H1 (cell line): ENCODE measurements around the gene SLC28A1. TPM values are rescaled to one million over a fixed set of nuclear protein-coding genes. Genes with fewer than 3 reads are reported as not detected.

Source experiments
- CTCF ChIA-PET: fragments of 300-600 bp; sonication (Branson Sonifier 250); formaldehyde crosslinking; loops from one replicate; lab custom pipeline; 2021; ENCODE audit not compliant: partially characterized antibody; lab: Charles Lee
- POLR2A ChIA-PET: fragments of 300-600 bp; sonication (Branson Sonifier 250); formaldehyde crosslinking; loops from one replicate; lab custom pipeline; 2021; ENCODE audit warnings: inconsistent platforms; ENCODE audit not compliant: partially characterized antibody; lab: Charles Lee
- DNase-seq, 2 experiments: peaks; one replicate each; pipeline versions ENCODE4 v3.0.0 to v3.0.0-alpha.2; 2010 to 2022; ENCODE audit warnings: low spot score in 2 of 2, low read depth in 1 of 2, mixed read lengths in 1 of 2
- FAIRE-seq: peaks from 2 replicates; lab custom pipeline; 2011; peaks lifted over from hg19 to GRCh38; lab: Jason Lieb, UNC
- H2AFZ ChIP-seq: 2 replicates; pipeline ENCODE4 v1.8.1; 2012; ENCODE audit warnings: low read length, inconsistent platforms
- H2AK5ac ChIP-seq: 2 replicates; pipeline ENCODE4 v1.6.1; 2013; ENCODE audit warnings: low read depth, low read length
- H2BK120ac ChIP-seq: replicated peaks from 2 replicates; pipeline ENCODE3; 2013; ENCODE audit warnings: low read depth, low read length, inconsistent platforms
- H2BK12ac ChIP-seq: 2 replicates; pipeline ENCODE4 v1.6.1; 2013; ENCODE audit warnings: low read depth, low read length
- H2BK15ac ChIP-seq: 2 replicates; pipeline ENCODE4 v1.6.1; 2013; ENCODE audit warnings: low read length
- H2BK20ac ChIP-seq: 2 replicates; pipeline ENCODE4 v1.6.1; 2013; ENCODE audit warnings: low read length
- H2BK5ac ChIP-seq: 2 replicates; pipeline ENCODE4 v1.6.1; 2013; ENCODE audit warnings: low read depth, low read length
- H3K14ac ChIP-seq: 2 replicates; pipeline ENCODE4 v1.6.1; 2013; ENCODE audit warnings: inconsistent platforms; ENCODE audit not compliant: insufficient read length
- H3K18ac ChIP-seq: 2 replicates; pipeline ENCODE4 v1.6.1; 2013; ENCODE audit warnings: low read length; ENCODE audit errors: extremely low read depth
- H3K23ac ChIP-seq: 2 replicates; pipeline ENCODE4 v1.6.1; 2013; ENCODE audit warnings: inconsistent platforms; ENCODE audit not compliant: insufficient read length
- H3K23me2 ChIP-seq: 2 replicates; pipeline ENCODE4 v1.6.1; 2013; ENCODE audit warnings: low read depth, low read length
- H3K27ac ChIP-seq: 2 replicates; pipeline ENCODE4 v1.6.1; 2011; ENCODE audit warnings: low read depth, low read length, inconsistent platforms
- H3K27me3 ChIP-seq, 4 experiments: replicated peaks in 1 of 4; 1 replicate in 1 of 4; 2 replicates in 3 of 4; pipeline versions ENCODE4 v1.6.1 to v1.8.1; 2011 to 2013; ENCODE audit warnings: low read length in 3 of 4, mild to moderate bottlenecking in 3 of 4, inconsistent platforms in 2 of 4, mixed read lengths in 2 of 4, moderate library complexity in 1 of 4; ENCODE audit not compliant: control insufficient read depth in 3 of 4, insufficient read depth in 3 of 4; ENCODE audit errors: extremely low read depth in 1 of 4
- H3K36me3 ChIP-seq, 4 experiments: 2 replicates each; pipeline versions ENCODE4 v1.6.1 to v1.8.1; 2011 to 2013; ENCODE audit warnings: mild to moderate bottlenecking in 4 of 4, low read length in 3 of 4, moderate library complexity in 2 of 4, control low read depth in 1 of 4, inconsistent platforms in 1 of 4; ENCODE audit not compliant: insufficient read depth in 4 of 4, control insufficient read depth in 2 of 4
- H3K4ac ChIP-seq: replicated peaks from 2 replicates; pipeline ENCODE3; 2013; ENCODE audit warnings: low read length, low read depth, mixed read lengths, inconsistent platforms; ENCODE audit not compliant: insufficient read length
- H3K4me1 ChIP-seq, 4 experiments: replicated peaks in 1 of 4; 1 replicate in 1 of 4; 2 replicates in 3 of 4; pipeline versions ENCODE4 v1.6.1 to v1.8.1; 2011 to 2013; ENCODE audit warnings: low read length in 3 of 4, inconsistent platforms in 2 of 4, mixed read lengths in 1 of 4; ENCODE audit not compliant: insufficient read depth in 4 of 4, control insufficient read depth in 3 of 4
- H3K4me2 ChIP-seq, 2 experiments: 2 replicates each; pipeline versions ENCODE4 v1.6.1 to v1.8.1; 2011 to 2013; ENCODE audit warnings: low read depth in 2 of 2, low read length in 2 of 2, control low read depth in 1 of 2, inconsistent platforms in 1 of 2, mild to moderate bottlenecking in 1 of 2; ENCODE audit not compliant: insufficient read depth in 1 of 2
- H3K4me3 ChIP-seq, 4 experiments: fragments of 200-600, 300-600 bp in 1 of 4; sonication (generic), shearing (Covaris generic), sonication (Bioruptor Twin) in 1 of 4; 2 replicates each; pipeline versions ENCODE4 v1.5.1 to v1.8.1; 2011 to 2016; ENCODE audit warnings: low read length in 4 of 4, low read depth in 3 of 4, control low read depth in 2 of 4, inconsistent platforms in 2 of 4, mild to moderate bottlenecking in 2 of 4, mixed read lengths in 1 of 4, moderate library complexity in 1 of 4; ENCODE audit not compliant: insufficient read depth in 2 of 4; ENCODE audit errors: extremely low read depth in 1 of 4
- H3K56ac ChIP-seq: replicated peaks from 2 replicates; pipeline ENCODE3; 2013; ENCODE audit warnings: low read depth, mild to moderate bottlenecking, mixed read lengths, low read length, inconsistent platforms; ENCODE audit not compliant: insufficient read length
- H3K79me1 ChIP-seq: 2 replicates; pipeline ENCODE4 v1.6.1; 2013; ENCODE audit warnings: low read depth, low read length, control low read depth
- H3K79me2 ChIP-seq, 2 experiments: 2 replicates each; pipeline versions ENCODE4 v1.6.1 to v1.8.1; 2012 to 2013; ENCODE audit warnings: low read length in 2 of 2, mild to moderate bottlenecking in 2 of 2, inconsistent platforms in 1 of 2; ENCODE audit not compliant: insufficient read depth in 2 of 2, control insufficient read depth in 1 of 2
- H3K9ac ChIP-seq, 4 experiments: replicated peaks in 1 of 4; 1 replicate in 1 of 4; 2 replicates in 3 of 4; pipeline versions ENCODE4 v1.6.1 to v1.8.1; 2011 to 2013; ENCODE audit warnings: low read depth in 3 of 4, low read length in 3 of 4, control low read depth in 2 of 4, mild to moderate bottlenecking in 2 of 4, moderate library complexity in 2 of 4, inconsistent platforms in 1 of 4; ENCODE audit errors: extremely low read depth in 1 of 4
- H3K9me3 ChIP-seq, 2 experiments: 2 replicates each; pipeline versions ENCODE4 v1.6.1 to v1.8.1; 2012 to 2013; ENCODE audit warnings: mild to moderate bottlenecking in 2 of 2, moderate library complexity in 2 of 2, control low read depth in 1 of 2, inconsistent platforms in 1 of 2, low read depth in 1 of 2, low read length in 1 of 2, mixed read lengths in 1 of 2; ENCODE audit not compliant: insufficient read depth in 2 of 2
- H4K20me1 ChIP-seq, 2 experiments: replicated peaks in 1 of 2; 2 replicates each; pipeline versions ENCODE3 to v1.8.1; 2011 to 2013; ENCODE audit warnings: inconsistent platforms in 2 of 2, low read length in 2 of 2, mild to moderate bottlenecking in 1 of 2; ENCODE audit not compliant: insufficient read depth in 2 of 2, control insufficient read depth in 1 of 2
- H4K5ac ChIP-seq: 2 replicates; pipeline ENCODE4 v1.6.1; 2013; ENCODE audit warnings: low read length, low read depth, mixed read lengths, inconsistent platforms; ENCODE audit not compliant: insufficient read length
- H4K8ac ChIP-seq: 2 replicates; pipeline ENCODE4 v1.8.0; 2013; ENCODE audit warnings: mild to moderate bottlenecking, moderate library complexity, low read length, inconsistent platforms; ENCODE audit not compliant: insufficient read depth; ENCODE audit errors: extremely low read depth
- H4K91ac ChIP-seq: replicated peaks from 2 replicates; pipeline ENCODE3; 2013; ENCODE audit warnings: low read length, mixed read lengths, inconsistent platforms; ENCODE audit not compliant: insufficient read length
- CTBP2 ChIP-seq: IDR thresholded peaks from 2 replicates; pipeline ENCODE4 v1.7.0; 2011; ENCODE audit warnings: borderline replicate concordance, mild to moderate bottlenecking, moderate library complexity, mixed read lengths, low read length; ENCODE audit not compliant: insufficient read depth, insufficient read length
- EP300 ChIP-seq, 2 experiments: IDR thresholded peaks; 1 replicate in 1 of 2; 2 replicates in 1 of 2; pipeline ENCODE4 v1.6.1; 2011 to 2012; ENCODE audit warnings: low read depth in 2 of 2, low read length in 2 of 2, mild to moderate bottlenecking in 2 of 2, borderline replicate concordance in 1 of 2, inconsistent platforms in 1 of 2, moderate library complexity in 1 of 2
- HDAC6 ChIP-seq: IDR thresholded peaks from one replicate; pipeline ENCODE4 v1.7.1; 2012; ENCODE audit warnings: low read depth, mild to moderate bottlenecking, inconsistent platforms, low read length, moderate library complexity
- JUND ChIP-seq: IDR thresholded peaks from 2 replicates; pipeline ENCODE4 v1.6.1; 2011; ENCODE audit warnings: mild to moderate bottlenecking, improper control_type of control experiment, low read length
- KDM1A ChIP-seq: fragments of 200-600, 300-600 bp; sonication (generic); IDR thresholded peaks from 2 replicates; pipeline ENCODE4 v1.7.1; 2016; ENCODE audit warnings: mild to moderate bottlenecking, low read length, borderline replicate concordance
- NANOG ChIP-seq: IDR thresholded peaks from 2 replicates; pipeline ENCODE4 v1.6.1; 2011; ENCODE audit warnings: low read length, low read depth, mild to moderate bottlenecking, inconsistent platforms; ENCODE audit not compliant: insufficient read depth, poor library complexity, severe bottlenecking
- POLR2AphosphoS5 ChIP-seq: IDR thresholded peaks from 2 replicates; pipeline ENCODE4 v1.6.1; 2011; ENCODE audit warnings: low read depth, low read length
- SIN3A ChIP-seq, 2 experiments: IDR thresholded peaks in 1 of 2; conservative IDR thresholded peaks in 1 of 2; 2 replicates each; pipeline ENCODE4 v1.6.1; 2011 to 2012; ENCODE audit warnings: low read length in 2 of 2, improper control_type of control experiment in 1 of 2, low read depth in 1 of 2, mild to moderate bottlenecking in 1 of 2
- SIRT6 ChIP-seq: IDR thresholded peaks from one replicate; pipeline ENCODE4 v1.7.1; 2012; ENCODE audit warnings: low read length, inconsistent platforms
- SP1 ChIP-seq: IDR thresholded peaks from 2 replicates; pipeline ENCODE4 v1.6.1; 2011; ENCODE audit warnings: low read depth, low read length
- TEAD4 ChIP-seq: IDR thresholded peaks from 2 replicates; pipeline ENCODE4 v1.6.1; 2012; ENCODE audit warnings: low read depth, low read length, inconsistent platforms, mixed read lengths
- ZNF274 ChIP-seq: IDR thresholded peaks from 2 replicates; pipeline ENCODE4 v1.7.0; 2012; ENCODE audit warnings: low read length, borderline replicate concordance; ENCODE audit errors: extremely low read depth
- WGBS, 2 experiments: shearing (Covaris generic) in 1 of 2; methylation state at CpG; one replicate each; pipeline versions ENCODE4 v1.1.6 to v1.1.7; 2013 to 2015; ENCODE audit warnings: low lambda C conversion rate in 2 of 2, mixed read lengths in 2 of 2, inconsistent platforms in 1 of 2, low coverage in 1 of 2, missing lambda C conversion rate in 1 of 2; ENCODE audit not compliant: insufficient replicate concordance in 2 of 2, insufficient coverage in 1 of 2, insufficient read length in 1 of 2; ENCODE audit errors: extremely low coverage in 1 of 2, missing lambda C conversion rate in 1 of 2; 5-methylcytosine and 5-hydroxymethylcytosine counted together
- polyA plus RNA-seq, 7 experiments: library from polyadenylated mRNA; depleted of rRNA in 3 of 7; stranded (reverse) in 5 of 7; unstranded in 2 of 7; fragments of >200 nt in 5 of 7; fragments of 200-250 nt in 2 of 7; gene quantifications; 1 replicate in 5 of 7; 2 replicates in 1 of 7; 4 replicates in 1 of 7; pipeline versions ENCODE4 v1.2.1 to v1.2.3, GENCODE V29; 2011 to 2013; ENCODE audit warnings: missing spikeins in 2 of 7, mixed read lengths in 2 of 7
- total RNA-seq: library from RNA; stranded (reverse); fragmentation: NEBNext Ultra II Directional; extraction: Animal tissue kit (Norgen Biotek cat#: 25700); gene quantifications from 2 replicates; pipeline ENCODE4 v1.2.1, GENCODE V29; 2021

Gene SLC28A1
- total and polyA plus RNA-seq, 2 of the 8 experiments (the other 6 are each of a cell fraction or from before 2014, with no cell fraction given): 0.09 TPM; not detected in 1

DNA sequence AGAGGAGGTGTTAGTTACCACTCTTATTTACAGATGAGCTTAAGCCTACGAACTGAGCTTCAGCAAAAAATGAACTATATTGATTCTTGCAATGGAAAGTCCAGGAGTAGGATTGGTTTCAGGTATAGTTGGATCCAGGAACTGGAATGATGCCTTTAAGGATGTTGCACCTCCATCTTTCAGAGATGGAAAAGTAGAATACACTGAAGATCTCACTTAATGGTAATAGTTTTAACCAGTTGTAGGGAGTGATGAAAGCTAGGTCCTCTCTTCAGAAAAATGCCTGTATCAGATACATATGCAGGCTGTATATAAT is 2.5 kb downstream of the SLC28A1 start:
- Histone ChIP-seq H2BK5ac (no peak overlapping the region), H3K9me3 (no peaks in the 10 kb centered on the region), H2AFZ (no peak overlapping the region), H3K18ac (no peak overlapping the region), H2BK15ac (no peak overlapping the region), H3K23ac (no peak overlapping the region), H2BK20ac (no peak overlapping the region), H3K27me3 (0 out of 7 replicates have a peak, but pooled peaks cover 0 to 3% (median 0%) of the 10 kb centered on the region in 4 experiments), H3K4me1 (peaks cover 0 to 8% (median 1%) of the 10 kb centered on the region in 4 experiments; a peak in 4 of 7 replicates), H4K5ac (no peak overlapping the region), H3K4me3 (no peak overlapping the region), H3K79me1 (no peaks in the 10 kb centered on the region), H2BK120ac (no peak overlapping the region), H3K9ac (no peak overlapping the region), H3K36me3 (no peaks in the 10 kb centered on the region), H2BK12ac (no peak overlapping the region), H4K91ac (no peak overlapping the region), H3K4ac (no peak overlapping the region), H3K4me2 (no peak overlapping the region), H3K27ac (no peak overlapping the region), H2AK5ac (no peak overlapping the region), H3K23me2 (no peaks in the 10 kb centered on the region), H3K14ac (no peak overlapping the region), H3K79me2 (no peaks in the 10 kb centered on the region), H4K20me1 (no peaks in the 10 kb centered on the region), H3K56ac (no peak overlapping the region), H4K8ac (no peak overlapping the region)
- TF ChIP-seq KDM1A (no peak), SP1 (no peak), CTBP2 (no peak), JUND (no peak), HDAC6 (no peak), EP300 (IDR thresholded peaks at IDR 0.05; ENCODE audit: borderline replicate concordance in 1 of 2, low read depth in 2 of 2, low read length in 2 of 2) (no peak), NANOG (no peak), SIRT6 (no peak), SIN3A (conservative IDR thresholded peaks at IDR 0.05 in 1 of 2, IDR thresholded peaks at IDR 0.05 in 1 of 2; ENCODE audit: low read depth in 1 of 2, low read length in 2 of 2) (no peak), POLR2AphosphoS5 (no peak), TEAD4 (no peak), ZNF274 (no peak)
- ChIA-PET CTCF (interaction anchor here (1.0 to 1.4 kb wide), 3 partner anchors 8 to 24 kb away, joined by 3 to 6 read pairs (median 4); no protein-coding TSS in a partner anchor), POLR2A (interaction anchor here (1.3 to 1.4 kb wide), 2 partner anchors 12 to 34 kb away, joined by 4 to 7 read pairs; no protein-coding TSS in a partner anchor)
- no peak for FAIRE-seq
- 90% methylated on average over 1 of the region's 1 CpG; no CpG with 5 or more reads in 1 of the 2 experiments for WGBS, 2 experiments
- no peak for DNase-seq
